MM.1S (cell line): ENCODE results near the gene COL13A1.

Experiments
- CTCF ChIP-seq: fragments of 300-600 bp; sonication (generic); IDR thresholded peaks from 2 replicates; pipeline ENCODE4 v1.5.1; 2016; ENCODE audit warnings: antibody characterized with exemption, low read length, mixed read lengths
- EZH2 ChIP-seq: fragments of 300-600 bp; sonication (generic); optimal IDR thresholded peaks from 2 replicates; pipeline ENCODE3; 2017; ENCODE audit warnings: low read depth, mild to moderate bottlenecking, antibody characterized with exemption, low read length, mixed read lengths

GRCh38 chr10:69959911-69960310 is 158.2 kb downstream of the COL13A1 start:
- TF ChIP-seq CTCF (no peak), EZH2 (no peak)
